KMS-11 (cell line): Measurements from ENCODE around the gene TRA2A.
"Not testable (repeated sequence)": the region's sequence is repeated elsewhere in the genome, so short reads cannot be mapped to it uniquely, and the experiment has no call there.

Experiments
- H2AFZ ChIP-seq: fragments of 200-600 bp; sonication (generic); 2 replicates; pipeline ENCODE4 v1.6.1; 2016; ENCODE audit warnings: antibody characterized with exemption, mixed run types, low read depth
- H3K27ac ChIP-seq: fragments of 200-600 bp; sonication (generic); 2 replicates; pipeline ENCODE4 v1.6.1; 2016; ENCODE audit warnings: mild to moderate bottlenecking, mixed run types
- H3K27me3 ChIP-seq: fragments of 200-600 bp; sonication (generic); 2 replicates; pipeline ENCODE4 v1.6.1; 2017; ENCODE audit warnings: mild to moderate bottlenecking, low read depth, mixed run types, moderate library complexity; ENCODE audit not compliant: insufficient read depth
- H3K36me3 ChIP-seq: fragments of 200-600 bp; sonication (generic); 2 replicates; pipeline ENCODE4 v1.6.1; 2017; ENCODE audit warnings: mild to moderate bottlenecking, mixed run types; ENCODE audit not compliant: insufficient read depth
- H3K4me1 ChIP-seq: fragments of 200-600 bp; sonication (generic); 2 replicates; pipeline ENCODE4 v1.6.1; 2016; ENCODE audit warnings: mild to moderate bottlenecking, low read depth, mixed run types; ENCODE audit not compliant: poor library complexity, severe bottlenecking
- H3K4me2 ChIP-seq: fragments of 200-600 bp; sonication (generic); 2 replicates; pipeline ENCODE4 v1.7.0; 2016; ENCODE audit warnings: mild to moderate bottlenecking, mixed run types
- H3K4me3 ChIP-seq: fragments of 200-600 bp; sonication (generic); IDR thresholded peaks from 2 replicates; pipeline ENCODE4 v1.6.1; 2017; ENCODE audit warnings: low read depth, low read length, mixed read lengths; ENCODE audit not compliant: insufficient read depth
- H3K79me2 ChIP-seq: fragments of 200-600 bp; sonication (generic); 2 replicates; pipeline ENCODE4 v1.6.1; 2016; ENCODE audit warnings: low read depth, mixed run types; ENCODE audit not compliant: insufficient read depth
- H3K9ac ChIP-seq: fragments of 200-600 bp; sonication (generic); 2 replicates; pipeline ENCODE4 v1.6.1; 2016; ENCODE audit warnings: mild to moderate bottlenecking, mixed run types
- H4K20me1 ChIP-seq: fragments of 200-600 bp; sonication (generic); 2 replicates; pipeline ENCODE4 v1.6.1; 2016; ENCODE audit warnings: mild to moderate bottlenecking, mixed run types; ENCODE audit not compliant: insufficient read depth
- CTCF ChIP-seq: fragments of 200-600 bp; sonication (generic); conservative IDR thresholded peaks from 2 replicates; pipeline ENCODE4 v1.6.1; 2017; ENCODE audit warnings: low read depth, mild to moderate bottlenecking, antibody characterized with exemption, low read length, moderate library complexity, mixed read lengths

TRA2A gene

GRCh38 chr7:23524473-23524872, 7.3 kb downstream of the TRA2A start:
- H3K27me3 ChIP-seq = no peaks in the 10 kb centered on the region
- peak overlapping the region; percentile 46 for H3K4me2 ChIP-seq
- peaks cover 25% of the 10 kb centered on the region; the same call in 1 of the 2 replicates for H3K36me3 ChIP-seq
- peaks cover 86% of the 10 kb centered on the region for H3K4me1 ChIP-seq
- no peak for TF ChIP-seq CTCF
- no peak overlapping the region for H3K4me3 ChIP-seq
- no peak overlapping the region for H2AFZ ChIP-seq
- peak overlapping the region; percentile 3; the same call in 1 of the 2 replicates for H3K9ac ChIP-seq
- H3K27ac ChIP-seq = peak overlapping the region; percentile 61; the same call in 1 of the 2 replicates
- peaks cover 100% of the 10 kb centered on the region for H3K79me2 ChIP-seq
- peaks cover 77% of the 10 kb centered on the region for H4K20me1 ChIP-seq

DNA sequence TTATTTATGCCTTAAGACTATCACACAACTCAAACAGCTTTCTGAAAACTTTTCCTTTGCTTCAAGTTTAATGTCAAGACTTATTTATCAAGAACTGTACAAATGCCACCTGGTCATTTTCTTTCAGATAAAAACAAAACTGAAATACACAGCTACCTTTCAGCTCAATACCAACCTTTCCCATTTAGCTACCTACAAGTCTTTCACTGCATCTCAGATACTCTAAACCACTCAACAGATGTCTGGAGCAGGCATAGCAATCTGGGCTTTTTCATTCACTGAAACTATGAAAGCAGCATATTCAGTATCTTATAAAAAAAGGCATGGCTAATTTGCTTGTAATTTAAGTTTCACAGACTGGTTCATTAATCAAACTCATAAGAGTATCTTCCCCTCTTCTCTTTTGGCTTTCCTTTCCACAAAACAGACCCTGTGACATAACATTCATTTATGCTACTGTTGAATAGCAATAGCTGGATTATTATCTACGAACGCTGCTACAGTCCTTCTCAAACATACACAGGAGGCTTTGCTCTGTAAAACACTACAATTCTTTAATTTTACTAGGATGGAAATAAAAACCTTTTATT, 8.2 kb downstream of the TRA2A start:
- H3K4me3 ChIP-seq = no peak overlapping the region
- peak overlapping the region; percentile 61 for H3K27ac ChIP-seq
- no peak overlapping the region for H2AFZ ChIP-seq
- no peak for TF ChIP-seq CTCF
- peaks cover 77% of the 10 kb centered on the region for H3K4me1 ChIP-seq
- H3K36me3 ChIP-seq = peaks cover 27% of the 10 kb centered on the region; the same call in 1 of the 2 replicates
- H3K4me2 ChIP-seq = peak overlapping the region; percentile 46
- H3K9ac ChIP-seq = peak overlapping the region; percentile 5; the same call in 1 of the 2 replicates
- H4K20me1 ChIP-seq = peaks cover 68% of the 10 kb centered on the region
- peaks cover 100% of the 10 kb centered on the region for H3K79me2 ChIP-seq
- no peaks in the 10 kb centered on the region for H3K27me3 ChIP-seq

GRCh38 chr7:23520582-23520981, 11.2 kb downstream of the TRA2A start:
- no peak for TF ChIP-seq CTCF
- Histone ChIP-seq H3K27ac (no peak overlapping the region), H3K4me2 (no peak overlapping the region), H3K36me3 (peaks cover 44% of the 10 kb centered on the region; the same call in 1 of the 2 replicates), H3K9ac (no peak overlapping the region), H3K27me3 (no peaks in the 10 kb centered on the region), H4K20me1 (peaks cover 39% of the 10 kb centered on the region), H3K4me1 (peaks cover 59% of the 10 kb centered on the region), H2AFZ (no peak overlapping the region), H3K79me2 (peaks cover 100% of the 10 kb centered on the region), H3K4me3 (no peak overlapping the region)

DNA sequence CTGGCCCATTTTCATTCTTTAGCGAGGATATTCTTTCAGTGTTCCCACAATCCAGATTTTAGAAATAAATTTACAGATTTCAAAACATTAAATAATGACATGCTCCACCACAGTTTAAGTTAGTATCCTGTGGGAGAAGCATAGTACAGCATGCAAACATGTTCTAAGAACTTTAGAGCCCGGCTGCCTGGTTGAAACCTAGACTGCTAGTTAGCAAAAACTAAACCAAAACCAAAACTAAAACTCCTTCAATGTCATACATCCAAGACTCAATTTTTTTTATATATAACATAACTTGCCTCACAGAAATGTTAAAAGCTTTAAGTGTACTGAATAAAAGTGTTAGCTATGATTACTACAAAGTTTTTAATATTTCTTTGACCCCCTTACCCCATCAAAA, 17.0 kb downstream of the TRA2A start:
- H3K9ac ChIP-seq = no peak overlapping the region
- H2AFZ ChIP-seq = no peak overlapping the region
- peaks cover 33% of the 10 kb centered on the region; the same call in 1 of the 2 replicates for H3K36me3 ChIP-seq
- no peaks in the 10 kb centered on the region for H3K27me3 ChIP-seq
- H4K20me1 ChIP-seq = peaks cover 8% of the 10 kb centered on the region; the same call in 1 of the 2 replicates
- peak overlapping the region; percentile 18; the same call in 1 of the 2 replicates for H3K4me2 ChIP-seq
- H3K4me3 ChIP-seq = no peak overlapping the region
- peak overlapping the region; percentile 23; the same call in 1 of the 2 replicates for H3K27ac ChIP-seq
- no peak for TF ChIP-seq CTCF
- peaks cover 28% of the 10 kb centered on the region for H3K4me1 ChIP-seq
- peaks cover 86% of the 10 kb centered on the region for H3K79me2 ChIP-seq

DNA sequence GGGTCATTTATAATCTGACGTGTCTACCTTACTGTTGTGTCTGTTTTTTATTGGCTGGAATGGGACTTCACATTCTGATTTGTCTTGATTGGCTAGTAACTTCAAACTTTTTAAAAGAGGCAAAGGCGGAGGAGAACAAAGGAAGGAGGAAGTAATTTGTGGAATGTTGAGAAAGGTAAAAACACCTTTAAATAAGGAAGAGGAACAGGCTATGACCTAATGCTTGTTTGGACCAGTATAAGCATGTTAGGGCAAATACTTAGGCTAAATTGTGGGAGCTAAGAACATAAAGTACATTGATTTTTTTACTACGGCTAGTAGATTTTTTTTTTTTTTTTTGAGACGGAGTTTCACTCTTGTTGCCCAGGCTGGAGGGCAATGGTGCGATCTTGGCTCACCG, 18.0 kb downstream of the TRA2A start:
- Histone ChIP-seq H4K20me1 (peaks cover 11% of the 10 kb centered on the region), H3K79me2 (peaks cover 86% of the 10 kb centered on the region), H3K4me1 (peaks cover 28% of the 10 kb centered on the region), H3K36me3 (peaks cover 24% of the 10 kb centered on the region; the same call in 1 of the 2 replicates)
- not testable (repeated sequence) for H3K4me2 ChIP-seq, H3K27ac ChIP-seq, H3K27me3 ChIP-seq, H3K4me3 ChIP-seq, H2AFZ ChIP-seq, H3K9ac ChIP-seq
